GM18873 (cell line): ENCODE measurements around the gene CNDP2.
"Not testable (repeated sequence)": the region's sequence is repeated elsewhere in the genome, so short reads cannot be mapped to it uniquely, and the experiment has no call there.

Experiments used
- ATAC-seq: cut with Tn5 transposase; IDR thresholded peaks from one replicate; pipeline ENCODE4 v1.9.1; 2021; ENCODE audit warnings: mild to moderate bottlenecking, moderate library complexity, moderate number of reproducible peaks; ENCODE audit not compliant: unreplicated experiment, low FRiP score

The CNDP2 gene

DNA sequence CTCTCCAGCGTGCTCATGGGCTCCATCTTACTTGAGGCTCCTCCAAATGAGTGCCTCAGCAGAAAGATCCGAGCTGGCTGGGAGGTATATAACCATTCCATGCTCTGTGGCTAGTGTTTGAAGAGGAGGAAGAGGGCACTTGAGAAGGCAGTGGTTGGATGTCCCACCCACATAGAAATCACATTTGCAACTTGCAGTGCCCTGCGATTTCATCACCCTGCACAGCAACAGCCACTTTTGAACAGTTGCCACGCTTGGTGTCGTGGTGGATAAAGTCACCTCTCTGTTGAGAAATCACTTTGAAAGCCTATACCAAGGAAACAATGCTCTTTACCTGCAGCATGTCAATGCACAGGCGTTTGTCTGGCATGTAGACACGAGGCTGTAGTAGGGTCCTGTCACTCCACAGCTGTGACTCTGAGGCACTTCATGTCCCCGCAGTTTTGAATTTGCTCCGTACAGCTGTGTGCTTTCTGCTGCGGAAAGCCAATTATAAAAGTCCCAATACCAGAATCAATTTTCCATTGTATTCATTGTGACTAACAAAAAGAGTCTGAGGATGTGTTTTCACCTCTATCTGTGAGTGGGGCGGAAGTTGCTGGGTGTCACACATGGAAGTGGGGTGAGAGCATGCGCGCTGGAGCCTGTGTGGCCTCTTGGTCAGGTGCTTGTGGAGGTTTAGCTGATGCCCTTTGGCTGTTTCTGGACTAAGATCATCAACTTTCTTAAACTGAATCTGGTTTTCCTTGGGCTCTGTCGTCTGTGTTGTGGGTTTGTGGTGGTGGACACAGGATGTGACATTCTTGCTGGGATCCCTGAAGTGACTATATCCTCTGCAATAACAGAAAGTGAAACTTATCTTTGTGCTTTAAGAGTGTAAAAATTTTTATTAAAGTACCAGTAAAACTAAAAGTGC lies 2.8 kb downstream of the CNDP2 start:
- ATAC-seq: peak; percentile 40

DNA sequence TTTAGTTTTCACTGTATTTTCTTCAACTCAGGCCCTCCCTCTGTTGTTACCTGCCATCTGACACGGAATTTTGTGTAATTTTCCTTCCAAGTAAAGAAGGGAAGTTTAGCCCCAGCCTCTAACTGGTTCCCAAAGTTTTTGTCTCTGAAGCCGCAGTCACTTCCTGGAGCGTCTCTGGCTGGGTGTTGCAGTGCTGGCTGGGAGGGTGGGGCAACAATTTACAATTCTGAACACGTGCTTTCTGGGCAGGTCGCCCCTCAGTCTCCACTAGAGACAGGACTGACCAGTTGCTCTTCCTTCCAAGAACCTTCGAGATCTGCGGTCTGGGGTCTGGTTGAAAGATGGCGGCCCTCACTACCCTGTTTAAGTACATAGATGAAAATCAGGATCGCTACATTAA lies 3.5 kb downstream of the CNDP2 start:
- ATAC-seq: peak; percentile 42

DNA sequence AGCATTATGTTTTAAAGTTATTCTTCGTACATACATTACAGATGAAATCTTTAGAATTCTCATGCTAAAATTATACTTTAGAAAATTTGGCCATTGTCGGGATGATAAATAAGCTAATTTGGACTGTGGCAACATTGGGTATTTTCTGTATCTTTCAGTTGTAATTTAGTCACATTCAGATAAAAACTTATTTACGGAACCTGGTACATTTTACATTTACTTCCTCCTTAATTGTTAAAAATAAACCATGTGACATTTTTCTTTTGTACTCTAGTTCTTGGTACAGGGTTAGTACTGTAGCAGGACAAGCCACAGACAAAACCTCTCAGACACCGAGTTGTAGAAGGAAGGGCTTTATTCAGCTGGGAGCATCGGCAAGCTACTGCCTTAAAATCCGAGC lies 4.2 kb downstream of the CNDP2 start:
- ATAC-seq: no peak

DNA sequence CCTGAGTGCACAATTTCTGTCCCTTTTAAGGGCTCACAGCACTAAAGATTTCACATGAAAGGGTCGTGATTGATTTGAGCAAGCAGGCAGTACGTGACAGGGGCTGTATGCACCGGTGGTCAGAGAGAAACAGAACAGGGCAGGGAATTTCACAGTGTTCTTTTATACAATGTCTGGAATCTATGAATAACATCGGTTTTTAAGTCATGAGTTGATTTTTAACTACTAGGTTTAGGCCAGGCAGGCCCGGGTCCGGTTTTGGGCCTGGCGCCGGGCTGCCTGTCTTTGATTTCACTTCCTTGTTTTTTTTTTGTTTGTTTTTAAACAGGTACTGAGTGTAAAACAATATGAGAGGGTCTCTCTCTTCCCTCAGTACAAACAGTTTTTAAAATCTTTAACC lies 4.6 kb downstream of the CNDP2 start:
- ATAC-seq: not testable (repeated sequence)

DNA sequence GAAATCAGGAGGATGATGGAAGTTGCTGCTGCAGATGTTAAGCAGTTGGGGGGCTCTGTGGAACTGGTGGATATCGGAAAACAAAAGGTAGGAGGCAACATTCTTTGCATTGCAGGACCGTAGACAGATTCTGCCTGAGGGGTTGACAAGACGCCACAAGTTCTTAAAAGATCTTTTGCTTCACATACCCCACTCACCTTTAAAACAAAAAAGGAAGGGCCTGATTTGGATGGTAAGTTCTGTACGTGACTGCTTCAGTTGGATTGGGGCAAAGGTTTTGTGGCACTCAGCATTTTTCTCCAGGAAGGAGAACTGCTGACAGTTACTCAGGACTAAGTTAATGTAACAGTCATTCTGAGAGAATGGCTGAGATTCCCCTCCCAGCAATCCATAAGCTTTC lies 5.2 kb downstream of the CNDP2 start:
- ATAC-seq: no peak

DNA sequence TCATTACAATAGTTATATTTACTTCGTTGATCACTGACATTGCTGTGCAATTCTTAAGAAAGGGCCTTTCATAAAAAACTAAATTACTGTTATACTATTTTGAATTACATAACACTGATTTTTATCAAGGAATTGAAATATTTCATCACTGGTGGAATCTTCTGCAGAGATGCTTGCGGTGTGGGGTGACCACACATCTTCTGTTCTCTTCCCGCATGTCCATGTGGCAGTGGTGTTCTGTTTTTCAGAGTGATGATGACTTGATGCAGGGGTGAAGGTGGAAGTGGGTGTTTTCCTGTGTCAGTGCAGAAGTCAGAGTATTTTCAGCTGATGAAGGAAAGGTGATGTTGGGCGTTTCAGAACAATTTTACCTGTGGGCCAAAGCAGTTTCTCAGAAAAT lies 7.0 kb downstream of the CNDP2 start:
- no peak for ATAC-seq

DNA sequence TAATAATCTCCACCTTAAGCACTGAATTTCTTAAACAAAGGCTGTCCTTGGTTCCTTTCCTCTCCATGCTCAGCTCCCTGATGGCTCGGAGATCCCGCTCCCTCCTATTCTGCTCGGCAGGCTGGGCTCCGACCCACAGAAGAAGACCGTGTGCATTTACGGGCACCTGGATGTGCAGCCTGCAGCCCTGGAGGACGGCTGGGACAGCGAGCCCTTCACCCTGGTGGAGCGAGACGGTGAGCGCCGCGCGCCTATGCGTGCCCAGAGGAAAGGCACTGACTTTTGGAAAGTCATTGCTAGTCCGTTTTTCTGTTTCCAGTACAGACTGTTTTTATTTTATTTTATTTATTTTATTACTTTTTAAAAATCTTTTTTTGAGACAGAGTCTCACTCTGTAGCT lies 9.6 kb downstream of the CNDP2 start:
- no peak for ATAC-seq

DNA sequence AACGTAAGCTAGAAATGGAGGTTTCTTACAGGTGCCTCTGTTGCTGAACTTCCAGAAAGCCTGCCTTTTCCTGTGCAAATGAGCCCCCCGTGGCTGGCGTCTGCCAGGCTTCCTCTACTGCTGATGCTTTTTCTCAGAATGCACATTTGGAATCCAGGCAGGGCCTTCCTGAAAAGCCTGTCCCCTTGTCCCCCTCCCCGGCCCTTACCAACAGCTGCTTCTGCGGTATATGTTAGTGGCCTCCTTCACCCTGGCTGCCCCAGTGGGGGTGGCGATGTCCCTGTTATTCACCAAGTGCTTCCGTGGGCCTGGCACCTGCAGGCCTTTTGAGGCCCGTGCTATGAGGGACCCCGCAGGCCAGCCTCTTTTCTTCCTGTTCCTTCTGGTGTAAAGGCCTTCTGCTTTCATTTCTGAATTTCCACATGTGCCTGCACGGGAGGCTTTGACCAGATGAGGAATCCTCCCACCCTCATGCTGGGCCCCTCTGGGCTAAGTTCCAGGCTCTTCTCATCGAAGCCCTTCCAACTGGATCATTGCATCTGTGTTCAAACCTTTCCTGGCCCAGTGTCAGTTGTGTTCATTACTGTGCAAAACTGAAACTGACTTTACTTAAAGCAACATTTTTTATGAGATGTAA lies 10.4 kb downstream of the CNDP2 start:
- no peak for ATAC-seq

DNA sequence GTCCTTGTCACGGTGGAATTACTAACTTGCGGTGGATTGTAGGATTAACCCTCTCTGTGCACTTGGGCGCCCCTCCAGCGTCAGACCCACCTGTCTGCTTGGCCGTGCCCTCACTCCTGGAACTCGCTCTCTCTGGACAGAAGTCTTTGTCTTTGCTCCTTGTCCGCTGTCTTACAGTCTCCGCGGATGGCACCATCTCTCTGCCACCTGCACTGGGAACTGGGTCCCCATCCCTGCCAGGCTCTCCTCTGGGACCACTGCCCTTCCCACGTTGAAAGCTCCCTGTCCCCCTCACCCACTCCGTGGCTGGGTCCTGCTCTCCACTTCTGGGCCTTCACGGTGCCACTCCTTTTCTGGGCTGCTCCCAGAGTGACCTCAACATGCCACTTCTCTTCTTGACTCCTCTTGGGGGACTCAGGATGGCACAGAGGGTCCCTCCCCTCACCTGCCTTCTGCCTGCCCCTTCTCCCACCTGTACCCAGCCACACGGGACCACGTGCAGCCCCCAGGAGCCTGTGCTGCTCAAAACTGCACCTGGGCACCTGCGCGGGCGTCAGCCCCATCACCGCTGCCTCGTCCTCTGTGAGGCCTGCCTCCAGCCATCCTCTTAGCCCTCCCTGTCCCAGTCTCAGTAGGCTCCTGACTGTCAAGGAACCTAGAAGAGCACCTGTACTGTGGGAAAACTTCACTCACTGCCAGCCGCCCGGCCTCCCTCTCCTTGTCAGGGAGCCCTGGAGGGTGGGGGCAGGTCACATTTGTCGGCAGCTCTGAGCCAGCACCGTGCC lies 11.1 kb downstream of the CNDP2 start:
- ATAC-seq: no peak

DNA sequence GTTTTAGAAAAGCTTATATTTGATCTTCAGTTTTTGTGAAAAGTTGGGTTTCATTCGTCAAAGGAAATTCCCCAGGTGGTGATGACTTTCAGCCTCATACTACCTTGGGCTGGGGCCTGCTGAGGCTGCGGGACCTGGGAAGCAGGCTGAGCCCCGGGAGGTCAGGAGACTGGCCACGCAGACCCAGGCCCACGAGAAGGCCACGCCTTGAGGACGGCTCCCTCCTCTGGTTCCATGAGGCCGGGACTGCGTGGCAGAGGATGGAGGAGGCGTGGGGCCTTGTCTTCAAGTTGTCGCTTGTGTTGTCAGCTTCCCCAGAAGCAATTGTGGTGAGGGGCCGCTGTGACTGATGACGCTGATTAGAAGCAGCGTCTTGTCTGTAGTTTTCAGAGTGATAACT lies 11.8 kb downstream of the CNDP2 start:
- ATAC-seq: no peak

DNA sequence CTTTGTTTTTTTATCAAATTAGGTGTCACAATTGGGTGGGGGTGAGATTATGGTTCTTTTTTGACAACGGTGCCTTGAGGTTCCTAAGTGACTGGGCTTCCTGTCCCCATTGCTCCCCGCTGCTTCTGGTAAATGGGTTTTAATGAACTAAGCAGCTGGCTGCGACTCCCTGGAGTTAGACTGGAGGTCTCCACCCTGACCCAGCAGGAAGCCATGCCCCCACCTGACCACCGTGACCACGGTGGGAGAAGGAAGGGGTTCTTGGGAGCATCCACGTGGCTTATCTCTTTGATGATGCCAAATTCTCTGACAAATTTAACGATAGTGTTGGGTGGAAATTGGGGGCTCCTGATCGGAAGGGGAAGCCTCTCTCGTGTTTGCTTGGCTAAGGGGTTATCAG lies 12.2 kb downstream of the CNDP2 start:
- no peak for ATAC-seq

DNA sequence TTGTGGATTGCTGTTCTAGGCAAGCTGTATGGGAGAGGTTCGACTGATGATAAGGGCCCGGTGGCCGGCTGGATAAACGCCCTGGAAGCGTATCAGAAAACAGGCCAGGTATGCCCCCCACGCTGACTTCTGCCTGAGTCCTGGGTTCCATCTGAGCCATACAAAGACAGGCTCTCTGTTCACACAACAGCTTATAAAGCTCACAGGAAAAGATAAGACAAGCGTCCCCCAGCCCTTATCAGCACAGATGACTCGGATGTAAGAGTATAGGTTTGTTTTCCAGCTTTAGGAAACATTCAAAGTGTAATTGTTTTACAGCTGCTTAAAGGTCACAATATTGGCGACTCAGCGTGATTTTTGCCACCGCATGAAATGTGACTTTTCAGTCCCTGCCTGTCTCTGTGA lies 12.7 kb downstream of the CNDP2 start:
- no peak for ATAC-seq

DNA sequence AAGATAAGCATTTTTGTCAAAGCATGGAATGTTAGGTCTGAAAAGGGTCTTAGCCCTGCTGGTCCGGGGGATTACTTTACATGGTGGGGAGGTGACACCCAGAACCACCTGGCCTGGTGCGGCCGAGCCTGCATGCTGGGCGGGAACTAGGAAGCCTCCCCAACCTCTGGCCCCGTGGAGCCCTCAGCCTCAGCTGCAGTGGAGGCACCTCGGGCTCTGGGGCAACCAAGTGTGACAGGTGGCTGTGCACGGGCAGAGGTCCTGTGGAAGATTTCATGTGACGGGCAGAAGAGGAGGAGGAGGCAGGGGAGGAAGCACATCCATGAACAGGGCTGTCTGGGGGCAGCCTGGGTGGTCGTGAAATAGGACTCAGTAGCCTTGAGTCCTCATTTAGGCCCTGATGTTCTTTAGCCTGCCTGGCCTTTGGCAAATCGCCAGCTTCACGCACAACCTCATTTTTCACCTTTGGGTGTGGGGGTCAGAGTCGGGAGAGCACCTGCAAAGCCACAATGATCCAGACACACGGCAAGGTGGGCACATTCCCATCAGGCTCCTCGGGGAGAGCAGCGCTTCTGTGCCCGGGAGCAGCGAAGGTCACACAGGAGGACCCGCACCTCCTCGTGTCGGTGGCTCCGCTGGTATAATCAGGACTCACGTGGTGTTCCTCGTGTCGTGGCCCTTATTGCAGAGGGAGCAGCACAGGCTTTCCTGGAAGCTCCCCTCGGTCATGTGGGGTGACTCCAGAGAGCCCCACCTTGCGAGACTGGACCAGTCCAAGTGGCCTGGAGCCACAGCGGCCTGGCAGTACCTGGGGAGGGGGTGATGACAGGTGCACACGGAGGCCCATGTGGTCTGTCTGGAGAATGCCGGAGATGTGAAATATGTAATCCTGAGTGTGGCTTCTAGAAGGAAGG lies 13.9 kb downstream of the CNDP2 start:
- no peak for ATAC-seq

DNA sequence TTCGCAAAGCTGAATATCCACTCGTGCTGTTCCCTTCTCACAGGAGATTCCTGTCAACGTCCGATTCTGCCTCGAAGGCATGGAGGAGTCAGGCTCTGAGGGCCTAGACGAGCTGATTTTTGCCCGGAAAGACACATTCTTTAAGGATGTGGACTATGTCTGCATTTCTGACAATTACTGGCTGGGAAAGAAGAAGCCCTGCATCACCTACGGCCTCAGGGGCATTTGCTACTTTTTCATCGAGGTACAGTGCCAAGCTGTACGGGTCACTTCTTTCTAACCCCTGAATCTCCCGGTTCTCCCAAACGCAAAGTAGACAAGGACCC lies 14.6 kb downstream of the CNDP2 start:
- no peak for ATAC-seq

DNA sequence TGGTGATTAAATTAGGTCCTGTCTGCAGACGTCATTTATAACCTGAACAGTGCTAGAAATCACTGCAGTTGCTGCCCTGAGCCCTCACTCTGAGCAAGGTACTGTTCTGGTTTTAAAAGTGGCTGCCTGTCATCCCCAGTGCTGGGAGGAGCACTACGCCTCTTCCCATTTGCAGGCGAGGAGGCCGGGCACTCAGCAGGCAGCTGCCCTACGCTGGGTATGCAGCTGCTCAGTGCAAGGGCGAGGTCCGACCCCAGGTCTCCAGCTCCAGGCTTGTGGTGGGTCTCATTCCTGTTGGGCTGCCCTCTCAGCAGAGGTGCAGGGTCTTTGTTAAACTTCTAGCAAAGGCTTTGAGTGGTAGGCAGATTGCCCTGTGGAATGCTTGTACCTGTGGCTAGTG lies 15.7 kb downstream of the CNDP2 start:
- no peak for ATAC-seq

DNA sequence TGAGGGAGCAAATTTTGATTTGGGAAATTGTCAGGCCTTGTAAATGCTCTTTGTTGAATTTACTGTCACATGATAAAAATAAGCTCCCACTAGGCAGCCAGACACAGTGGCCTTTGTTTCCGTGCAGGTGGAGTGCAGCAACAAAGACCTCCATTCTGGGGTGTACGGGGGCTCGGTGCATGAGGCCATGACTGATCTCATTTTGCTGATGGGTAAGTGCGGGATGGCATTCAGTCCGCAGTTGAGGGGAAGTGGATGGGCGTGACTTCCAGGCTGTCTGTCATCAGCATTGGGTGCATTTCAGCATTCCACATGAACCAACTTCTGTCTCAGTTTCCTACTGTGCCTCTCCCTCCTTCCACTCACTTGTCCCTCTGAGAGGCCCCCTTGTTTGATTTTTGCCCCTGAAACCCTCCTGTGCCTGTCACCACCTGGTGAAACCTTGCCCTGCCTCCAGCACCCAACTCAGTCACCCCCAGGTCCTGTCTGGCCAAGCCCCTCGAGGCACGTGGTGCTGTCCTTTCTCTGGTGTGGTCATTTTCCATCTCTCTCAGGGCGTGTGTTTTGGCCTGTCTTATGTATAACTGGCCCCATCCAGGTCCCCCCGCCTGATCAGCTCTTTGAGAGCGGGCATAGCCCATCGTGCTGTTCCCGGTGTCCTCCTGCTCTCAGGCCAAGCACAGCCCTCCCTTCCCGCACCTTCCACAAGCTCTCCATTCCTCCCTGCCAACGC lies 16.3 kb downstream of the CNDP2 start:
- no peak for ATAC-seq

DNA sequence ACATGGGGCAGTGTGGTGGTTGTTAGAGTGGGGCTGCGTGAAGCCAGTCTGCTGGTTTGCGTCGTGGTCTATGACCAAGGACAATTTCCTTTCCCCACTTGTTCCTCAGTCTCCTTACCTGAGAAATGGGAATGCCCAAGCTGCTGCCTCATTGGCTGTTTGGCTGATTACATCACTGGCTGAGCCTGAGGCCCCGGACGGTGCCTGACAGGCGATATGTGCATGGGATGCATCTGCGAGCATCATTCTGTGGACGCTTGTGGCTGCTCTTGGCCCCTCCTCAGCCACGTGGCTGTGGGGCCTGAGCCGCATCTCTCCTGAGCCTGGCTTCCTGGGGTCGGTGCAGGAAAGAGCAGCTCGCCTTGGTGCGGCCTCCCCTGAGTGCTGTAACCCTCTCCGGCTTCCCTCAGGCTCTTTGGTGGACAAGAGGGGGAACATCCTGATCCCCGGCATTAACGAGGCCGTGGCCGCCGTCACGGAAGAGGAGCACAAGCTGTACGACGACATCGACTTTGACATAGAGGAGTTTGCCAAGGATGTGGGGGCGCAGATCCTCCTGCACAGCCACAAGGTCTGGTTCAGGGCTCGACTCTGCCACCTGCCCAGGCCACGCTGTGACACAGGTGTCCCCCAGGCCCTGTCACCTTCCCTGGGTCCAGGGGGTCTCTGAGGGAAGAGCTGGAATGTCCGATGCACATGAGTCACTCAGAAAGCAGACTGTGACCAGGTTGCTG lies 17.2 kb downstream of the CNDP2 start:
- no peak for ATAC-seq

DNA sequence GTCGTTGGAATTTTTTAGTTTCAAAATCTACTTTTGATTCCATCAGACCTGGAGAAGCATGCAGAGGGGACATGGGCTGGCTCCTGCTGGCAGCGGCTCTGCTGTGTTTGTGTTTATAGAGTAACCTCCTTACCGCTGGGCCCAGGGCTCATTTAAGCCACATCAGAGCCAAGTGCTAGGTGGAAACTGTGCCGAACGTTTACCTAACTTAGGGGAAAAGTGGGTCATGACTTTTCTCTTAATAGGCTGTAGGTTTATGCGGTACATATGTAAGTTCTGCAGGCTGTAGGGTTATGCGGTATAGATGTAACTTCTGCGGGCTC lies 17.7 kb downstream of the CNDP2 start:
- no peak for ATAC-seq

DNA sequence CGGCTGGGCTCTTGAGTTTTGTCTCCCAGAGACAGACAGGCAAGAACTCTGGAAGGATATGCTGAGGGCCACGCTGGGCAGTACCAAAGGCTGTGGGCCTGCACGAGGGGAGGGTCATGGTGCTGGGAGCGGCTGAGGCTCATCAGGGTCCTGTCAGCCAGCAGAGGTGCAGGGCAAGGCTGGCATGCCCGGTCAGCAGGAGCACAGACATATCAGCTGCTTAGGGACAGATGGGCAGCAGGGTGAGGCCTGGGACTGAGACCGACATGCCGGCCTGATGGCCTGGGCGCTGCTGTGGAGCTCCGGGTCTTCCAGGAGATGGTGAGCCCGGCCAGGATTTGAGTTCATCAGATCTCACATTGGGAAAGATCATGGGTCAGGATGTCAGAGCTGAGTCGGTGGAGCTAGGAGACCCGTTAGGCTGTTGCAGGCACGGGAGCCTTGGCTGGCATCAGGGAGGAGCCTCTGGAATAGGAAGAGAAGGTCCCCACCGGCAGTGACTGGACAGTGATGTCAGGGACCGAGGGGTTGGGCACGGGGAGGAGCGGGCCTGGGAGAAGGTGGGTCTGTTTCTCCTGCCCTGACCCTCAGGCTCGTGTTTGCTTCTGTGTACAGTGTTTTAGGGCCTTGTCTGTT lies 18.8 kb downstream of the CNDP2 start:
- ATAC-seq: no peak
